Activated CD8-positive, alpha-beta memory T cell treated with anti-CD3 and anti-CD28 coated beads, Interleukin-2, amount 50 U/mL, for 24 hours (primary cell): ENCODE measurements around the gene SPATS2L.

Source experiments
- DNase-seq: peaks from one replicate; pipeline ENCODE4 v3.0.0-alpha.2; 2020; ENCODE audit errors: extremely low read depth

Gene SPATS2L

DNA sequence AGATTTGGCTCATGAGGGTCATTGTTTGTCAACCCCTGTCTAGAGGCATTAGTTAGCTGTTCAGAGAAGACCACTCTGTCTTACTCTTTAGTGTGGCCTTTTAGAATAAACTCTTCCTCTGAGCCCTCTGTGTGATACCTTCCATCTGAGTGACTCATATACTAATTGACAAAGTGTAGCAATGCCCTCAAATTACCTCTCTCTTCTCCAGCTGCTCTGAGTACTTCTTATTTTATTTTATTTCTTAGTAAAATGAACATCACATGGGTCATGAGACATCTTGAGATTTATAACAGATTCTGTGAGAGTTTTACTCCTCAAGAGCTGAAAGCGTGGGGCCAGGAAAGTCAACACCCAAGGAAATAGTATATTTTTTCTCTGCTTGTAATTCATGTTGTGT, 136.0 kb downstream of the SPATS2L start:
- no peak for DNase-seq

DNA sequence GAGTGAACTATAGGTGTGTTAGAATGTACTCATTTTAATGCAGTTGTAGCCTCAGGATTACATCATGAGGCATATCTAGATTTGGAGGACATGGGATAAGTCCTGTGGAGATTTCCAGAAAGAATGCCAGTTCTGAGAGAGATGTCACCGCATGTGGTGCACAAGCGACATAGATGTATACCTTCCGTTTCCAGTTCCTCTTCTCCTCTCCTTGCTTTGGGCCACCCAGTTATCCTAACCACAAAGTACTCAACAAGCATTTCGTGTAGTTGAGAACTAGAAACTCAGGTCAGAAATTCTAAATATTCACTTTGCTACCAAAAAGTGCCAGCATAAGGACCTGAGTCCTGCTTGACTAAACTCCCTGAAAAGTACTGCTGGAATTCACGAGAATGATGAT, 136.9 kb downstream of the SPATS2L start:
- no peak for DNase-seq

DNA sequence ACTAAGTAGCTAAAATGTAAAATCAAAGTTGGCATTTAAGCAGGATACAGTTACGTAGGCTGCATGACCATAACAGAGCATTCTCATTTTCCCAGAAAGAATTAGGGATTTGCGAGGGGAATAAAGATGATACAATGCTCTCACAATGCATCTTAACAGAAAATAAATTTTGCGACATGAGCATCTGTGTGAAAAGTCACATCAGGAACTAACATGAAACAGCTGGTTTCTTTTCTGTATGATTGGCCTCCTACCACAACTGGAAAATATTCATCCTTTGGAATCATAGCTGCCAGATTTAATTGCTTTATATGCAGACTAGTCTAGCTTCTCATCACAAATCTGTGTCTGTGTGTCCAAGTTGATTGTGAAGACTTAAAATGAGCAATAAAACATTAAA, 137.4 kb downstream of the SPATS2L start:
- DNase-seq = no peak

- no peak for DNase-seq
These were observed 138.0 kb downstream of the SPATS2L start for GRCh38 chr2:200444530-200444929.

- no peak for DNase-seq
These were observed 138.8 kb downstream of the SPATS2L start for GRCh38 chr2:200445284-200445683.

DNA sequence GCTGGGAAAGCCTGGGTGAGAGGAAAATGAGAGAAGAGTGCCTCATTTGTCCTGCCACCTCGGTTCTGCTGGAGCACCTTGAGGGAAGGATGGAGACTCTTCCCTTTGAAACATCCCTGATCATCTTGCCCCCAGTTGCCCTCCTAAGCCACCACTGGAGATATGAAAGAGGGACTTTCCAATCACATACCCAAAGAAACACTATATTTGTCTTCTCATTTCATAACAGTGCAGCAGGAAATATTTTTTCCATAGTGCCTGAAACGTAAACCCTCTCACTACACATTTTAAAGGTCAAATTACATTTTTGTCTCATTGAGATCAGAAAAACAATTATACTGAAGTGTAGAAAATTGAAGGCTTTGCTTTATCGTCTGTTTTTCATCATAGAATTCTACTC, 140.1 kb downstream of the SPATS2L start:
- no peak for DNase-seq

DNA sequence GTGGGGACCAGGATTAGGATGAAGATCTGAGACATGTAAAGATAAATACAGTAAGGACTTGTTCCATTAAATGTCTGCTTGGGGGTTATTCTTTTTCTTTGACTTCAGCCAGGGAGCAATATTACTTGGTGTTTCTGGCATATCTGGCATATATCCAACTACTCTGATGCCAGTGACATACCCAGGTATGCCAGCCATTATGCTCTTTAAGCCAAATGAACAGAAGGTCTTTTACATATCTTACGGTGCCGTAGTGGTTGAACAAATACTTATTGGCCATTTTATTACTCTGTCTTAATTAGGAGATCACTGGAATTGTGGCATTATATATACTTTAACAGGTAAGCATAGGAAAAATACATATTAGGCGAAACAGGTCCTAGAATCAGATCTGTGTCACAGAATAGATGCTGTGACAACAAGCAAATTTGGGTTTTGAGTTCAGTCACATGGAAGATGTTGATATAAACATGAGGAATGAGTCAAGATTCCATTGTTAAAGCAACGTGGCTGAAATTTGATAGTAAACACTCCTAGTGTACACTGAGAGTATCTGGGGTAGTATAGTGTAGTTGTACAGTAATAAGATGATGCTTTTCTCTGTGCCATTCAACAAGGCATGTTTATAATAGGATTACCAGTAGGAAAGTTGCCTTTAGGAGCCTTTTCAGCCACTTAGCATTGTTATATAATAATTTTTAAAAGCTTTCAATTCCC, 140.8 kb downstream of the SPATS2L start:
- no peak for DNase-seq

DNA sequence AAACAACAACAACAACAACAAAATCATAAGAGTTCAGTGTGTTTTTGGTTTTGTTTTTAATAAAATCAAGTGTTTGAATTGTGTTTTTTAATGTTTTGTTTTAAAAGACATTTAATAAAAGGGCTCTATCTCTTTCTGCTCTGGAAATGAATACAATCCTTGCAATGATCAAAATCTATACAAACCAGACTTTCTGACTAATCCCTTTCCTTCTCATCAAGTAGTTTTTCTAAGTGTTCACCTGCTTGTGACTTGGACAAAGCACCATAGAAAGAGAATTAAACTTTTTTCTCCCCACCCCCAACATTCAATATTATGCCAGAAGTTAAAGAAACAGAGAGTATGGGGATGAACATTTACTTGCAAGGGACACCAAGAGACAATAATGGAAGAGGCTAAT, 142.0 kb downstream of the SPATS2L start:
- no peak for DNase-seq

GRCh38 chr2:200449149-200449548, 142.7 kb downstream of the SPATS2L start:
- DNase-seq = no peak

DNA sequence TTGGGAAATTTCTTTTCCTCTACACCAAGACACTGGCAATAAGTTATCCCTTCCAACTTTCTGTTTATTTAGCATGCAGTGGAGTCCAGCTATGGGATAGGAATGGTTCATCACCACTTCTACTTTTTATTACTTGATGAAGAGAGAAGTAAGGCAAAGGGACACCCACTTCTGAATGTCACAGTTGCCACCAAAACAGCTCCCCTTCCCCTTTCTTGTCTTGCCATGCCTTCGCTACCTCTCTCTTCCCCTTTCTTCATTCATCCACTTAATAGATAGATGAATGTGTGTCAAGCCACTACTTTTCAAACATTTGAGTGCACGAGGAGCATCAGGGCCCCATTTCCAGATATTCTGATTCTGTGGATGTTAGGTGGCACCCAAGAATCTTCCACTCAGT, 143.8 kb downstream of the SPATS2L start:
- no peak for DNase-seq

DNA sequence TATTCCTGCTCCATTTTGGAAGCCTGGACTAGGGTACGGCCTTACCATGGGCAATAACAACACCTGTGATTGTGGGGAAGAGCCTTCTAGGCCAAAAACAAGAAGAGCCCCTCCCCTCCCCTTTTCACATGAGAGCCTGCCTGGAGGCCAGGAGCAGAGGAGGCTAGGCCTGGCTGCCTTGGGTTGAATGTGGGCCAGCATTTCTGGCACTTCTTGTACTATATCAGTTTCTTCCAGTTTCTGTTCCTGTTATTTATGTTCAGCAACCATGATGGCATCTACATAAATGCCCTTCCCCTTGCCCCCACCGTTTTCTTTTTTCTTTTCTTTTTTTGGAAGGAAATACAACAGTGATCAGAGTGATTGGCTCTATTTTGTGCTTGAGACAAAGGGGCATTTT, 145.0 kb downstream of the SPATS2L start:
- no peak for DNase-seq

DNA sequence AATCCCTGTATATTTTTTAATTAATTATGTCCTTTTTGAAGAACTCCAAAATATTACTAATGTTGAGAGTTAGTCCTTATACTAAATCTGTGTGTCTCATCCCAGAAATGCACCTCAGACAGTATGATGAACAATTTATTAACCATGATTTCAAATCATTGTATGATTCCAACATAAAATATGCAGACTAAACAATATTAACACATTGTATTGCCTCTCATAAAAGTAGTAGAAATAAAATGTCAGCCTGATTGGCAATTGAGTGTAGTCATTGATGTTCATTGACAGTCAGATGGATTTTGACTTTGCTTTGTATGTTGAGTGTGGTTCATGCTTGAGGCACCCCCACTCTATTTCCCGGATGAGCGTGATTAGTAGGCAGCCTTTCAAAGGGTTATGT, 145.9 kb downstream of the SPATS2L start:
- DNase-seq = no peak

DNA sequence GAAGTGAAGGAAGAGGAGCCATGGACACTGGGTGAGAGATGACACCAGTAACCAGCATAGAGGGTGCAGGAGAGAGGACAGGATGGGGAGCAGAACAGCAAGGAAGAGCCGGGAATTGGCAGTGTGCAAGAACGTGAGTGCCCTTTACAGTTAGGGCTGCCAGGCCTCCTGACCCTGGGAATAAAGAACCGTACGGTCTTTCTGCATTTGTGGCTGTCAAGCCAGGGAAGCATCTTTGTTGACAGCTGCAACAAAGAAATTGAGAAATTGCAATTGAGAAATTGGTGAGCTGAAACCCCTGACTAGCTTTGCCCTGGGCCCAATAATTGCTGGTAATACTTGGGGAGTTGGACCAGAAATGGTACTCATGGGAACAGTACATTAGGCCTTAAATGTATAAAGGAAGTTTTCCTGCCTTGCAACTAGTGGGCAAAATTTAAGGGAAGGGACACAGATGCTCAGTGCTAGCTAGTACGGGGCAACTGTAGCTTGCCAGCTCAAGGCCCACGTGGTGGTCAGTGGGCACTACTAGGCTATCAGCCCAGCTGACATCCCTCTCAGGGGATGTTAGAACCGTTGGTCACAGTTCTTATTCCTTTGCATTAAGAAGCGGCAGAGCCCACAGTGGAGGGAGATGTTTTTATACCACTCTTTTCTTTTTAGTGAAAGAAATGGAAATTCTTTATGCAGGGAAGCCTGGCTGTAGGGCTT, 146.8 kb downstream of the SPATS2L start:
- DNase-seq = no peak

GRCh38 chr2:200453853-200454534, 147.5 kb downstream of the SPATS2L start:
- DNase-seq = no peak

DNA sequence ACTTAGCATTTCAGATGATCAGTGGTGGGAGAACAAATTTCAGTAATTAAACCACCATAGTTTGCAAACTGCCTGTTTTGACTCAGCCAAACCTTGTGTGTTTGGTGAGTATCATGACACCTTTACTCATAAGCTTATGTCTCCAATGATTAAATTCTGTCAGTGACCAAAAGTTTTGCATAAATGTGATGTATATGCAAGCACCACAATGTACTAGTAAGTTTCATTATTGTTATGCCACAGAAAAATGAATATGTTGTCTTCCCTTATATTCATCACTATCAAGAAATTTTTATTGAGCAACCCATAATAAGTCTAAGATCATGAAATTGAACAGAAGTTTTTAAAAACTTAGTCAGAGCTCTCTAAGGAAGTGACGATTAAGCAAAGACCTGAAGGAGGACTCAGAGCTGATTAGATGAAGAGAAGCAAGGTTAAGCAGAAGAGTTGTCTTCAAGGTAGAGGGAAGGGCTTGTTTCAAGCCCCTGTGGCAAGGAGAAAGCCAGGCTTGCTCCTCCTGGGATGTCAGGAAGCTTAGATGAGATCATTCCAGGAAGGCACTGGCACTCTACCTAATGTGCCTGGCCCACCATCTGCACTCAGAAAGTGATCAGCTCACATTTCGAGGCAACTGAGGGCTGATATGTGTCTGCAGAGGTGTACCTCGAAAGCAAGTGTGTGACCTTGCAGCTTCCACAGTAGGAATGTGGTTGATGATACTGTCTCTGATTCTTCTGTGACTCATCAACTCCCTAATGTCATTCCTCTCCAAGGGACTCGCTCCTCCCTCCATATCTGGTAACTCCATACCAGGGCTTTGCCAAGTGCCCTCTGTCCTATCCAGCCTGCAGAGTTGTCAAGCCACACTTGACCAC, 148.7 kb downstream of the SPATS2L start:
- no peak for DNase-seq

DNA sequence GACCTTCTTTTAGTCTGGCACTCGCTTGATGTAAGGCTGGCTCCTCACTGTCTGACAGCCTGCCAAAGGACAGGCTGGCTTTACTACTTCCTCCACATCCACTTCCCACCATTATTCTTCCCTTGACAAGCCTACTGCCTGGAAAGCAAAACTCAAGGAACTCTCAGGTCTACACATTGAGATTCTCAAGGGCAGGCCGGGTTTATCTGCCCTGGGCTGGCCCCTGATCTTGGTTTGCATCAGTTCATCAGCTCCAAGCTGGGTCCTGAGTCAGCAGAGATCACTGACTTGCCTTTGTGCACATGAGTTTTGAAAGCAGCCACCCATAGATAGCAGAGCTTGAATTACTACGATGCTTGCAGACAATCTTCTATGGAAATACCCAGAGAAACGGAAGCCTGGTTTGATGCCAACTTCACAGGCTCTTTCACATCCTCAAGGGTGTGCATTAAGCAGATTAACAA, 149.5 kb downstream of the SPATS2L start:
- no peak for DNase-seq

- no peak for DNase-seq
These were observed 150.1 kb downstream of the SPATS2L start for GRCh38 chr2:200456567-200456966.

DNA sequence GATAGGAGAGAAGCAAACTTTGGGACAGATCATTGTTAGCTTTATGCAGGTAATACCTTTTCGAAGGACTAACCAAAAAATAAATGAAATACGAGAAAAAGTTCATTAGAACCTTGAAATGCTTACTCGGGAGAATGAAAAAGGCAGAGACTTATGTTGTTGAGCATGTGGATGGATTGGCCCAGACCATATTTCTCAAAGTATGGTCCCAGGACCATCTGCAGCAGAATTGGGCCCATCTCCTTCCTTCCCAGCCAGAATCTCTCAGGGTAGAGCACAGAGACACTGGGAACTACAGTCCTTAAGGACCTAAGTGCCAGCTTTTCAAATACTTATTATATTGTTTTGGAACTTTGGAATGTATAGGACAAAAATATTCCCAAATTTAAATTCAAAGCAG, 152.6 kb downstream of the SPATS2L start:
- DNase-seq = no peak

DNA sequence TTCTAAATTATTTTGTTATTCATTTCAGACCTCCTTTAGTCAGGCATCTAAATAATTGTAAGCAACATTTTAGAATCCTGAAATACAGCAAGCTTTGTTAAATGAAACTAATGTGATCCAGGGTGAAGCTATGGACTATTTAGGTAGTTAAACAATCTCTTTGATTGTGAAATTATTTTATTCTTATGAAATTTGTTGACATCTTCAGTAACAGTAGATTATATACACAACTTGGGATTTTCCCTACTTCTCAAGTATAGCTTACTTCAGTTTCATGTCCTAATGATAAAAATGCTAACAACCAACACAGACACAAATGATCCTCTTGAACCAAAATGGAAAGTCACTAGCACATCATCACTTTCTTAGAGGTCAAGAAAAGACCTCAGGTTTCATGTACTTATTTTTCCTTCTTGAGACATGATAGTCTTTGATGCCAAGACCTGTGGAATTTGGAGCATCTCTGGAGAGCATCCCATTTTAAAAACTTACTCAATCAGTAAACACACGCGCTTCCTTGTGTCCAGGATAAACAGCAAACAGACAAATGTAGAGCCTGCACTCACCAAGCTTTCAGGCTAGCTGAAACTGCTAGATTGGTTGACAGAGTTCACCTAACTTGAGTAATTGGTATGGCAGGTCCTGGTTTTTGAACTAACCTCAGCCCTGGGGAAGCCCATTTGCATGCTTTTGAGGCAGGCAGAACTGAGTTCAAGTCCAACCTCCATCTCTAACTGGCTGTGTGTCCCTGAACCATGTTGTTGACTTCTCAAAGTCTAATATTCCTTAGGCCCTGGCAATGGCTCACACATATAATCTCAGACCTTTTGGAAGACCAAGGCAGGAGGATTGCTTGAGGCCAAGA, 155.6 kb downstream of the SPATS2L start:
- no peak for DNase-seq

DNA sequence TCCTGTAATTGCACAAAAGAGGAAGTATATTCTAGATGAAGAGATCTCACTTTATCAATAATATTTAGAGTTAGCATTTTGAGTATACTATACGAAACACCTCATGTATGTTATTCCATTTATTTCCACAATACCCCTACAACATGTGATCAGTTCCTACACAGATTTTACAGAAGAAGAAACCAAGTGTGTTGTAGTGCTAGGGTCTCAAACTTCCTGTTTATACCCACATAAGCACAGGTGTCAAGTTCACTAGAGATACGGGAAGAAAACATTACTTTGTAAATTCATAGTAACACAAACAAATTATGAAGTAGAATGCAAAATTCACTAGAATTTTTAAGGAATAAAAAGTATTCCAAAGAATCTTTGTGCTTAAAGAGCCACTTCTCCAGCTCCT, 157.0 kb downstream of the SPATS2L start:
- DNase-seq = no peak
